Measurements from ENCODE around the gene KRTAP4-8. TPM values are rescaled to one million over a fixed set of nuclear protein-coding genes. Genes with fewer than 3 reads are reported as not detected.
"Not testable (repeated sequence)": the region's sequence is repeated elsewhere in the genome, so short reads cannot be mapped to it uniquely, and the experiment has no call there.

The KRTAP4-8 gene
- total and polyA plus RNA-seq, 2 of the 8 experiments (the other 6 are each of a cell fraction or from before 2014, with no cell fraction given) = not detected

- CTCF ChIA-PET (ENCODE audit: partially characterized antibody) = no interaction called here
- H2BK12ac ChIP-seq (ENCODE audit: low read depth, low read length) = no peak overlapping the region
Measured at GRCh38 chr17:41057547-41057946, 40.4 kb downstream of the KRTAP4-8 start.

GRCh38 chr17:41055130-41055529, 42.8 kb downstream of the KRTAP4-8 start, which contains the start of gene KRTAP2-2:
Gene KRTAP2-2, minus strand, starts transcription at chr17:41055230. Its CDS starts 19 bp downstream, at chr17:41055211.
- H2BK15ac ChIP-seq (ENCODE audit: low read length); H4K5ac ChIP-seq (ENCODE audit: insufficient read length, low read depth, low read length); H4K8ac ChIP-seq (ENCODE audit: extremely low read depth, insufficient read depth, low read length); H3K36me3 ChIP-seq (ENCODE audit: control insufficient read depth in 2 of 4, insufficient read depth in 4 of 4, low read length in 3 of 4); H2AFZ ChIP-seq (ENCODE audit: low read length); H3K4me2 ChIP-seq (ENCODE audit: insufficient read depth in 1 of 2, low read depth in 2 of 2, low read length in 2 of 2); H4K20me1 ChIP-seq (replicated peaks in 1 of 2; ENCODE audit: control insufficient read depth in 1 of 2, insufficient read depth in 2 of 2, low read length in 2 of 2); DNase-seq (ENCODE audit: low read depth in 1 of 2, low spot score in 2 of 2); H3K18ac ChIP-seq (ENCODE audit: extremely low read depth, low read length); H2BK120ac ChIP-seq (replicated peaks; ENCODE audit: low read depth, low read length); H3K79me1 ChIP-seq (ENCODE audit: low read depth, low read length); H3K4me1 ChIP-seq (replicated peaks in 1 of 4; ENCODE audit: control insufficient read depth in 3 of 4, insufficient read depth in 4 of 4, low read length in 3 of 4); H3K23ac ChIP-seq (ENCODE audit: insufficient read length); H3K79me2 ChIP-seq (ENCODE audit: control insufficient read depth in 1 of 2, insufficient read depth in 2 of 2, low read length in 2 of 2); H3K23me2 ChIP-seq (ENCODE audit: low read depth, low read length); H3K14ac ChIP-seq (ENCODE audit: insufficient read length); H3K9me3 ChIP-seq (ENCODE audit: insufficient read depth in 2 of 2, low read depth in 1 of 2, low read length in 1 of 2); H3K27me3 ChIP-seq (replicated peaks in 1 of 4; ENCODE audit: control insufficient read depth in 3 of 4, extremely low read depth in 1 of 4, insufficient read depth in 3 of 4, low read length in 3 of 4); H3K27ac ChIP-seq (ENCODE audit: low read depth, low read length); H3K4me3 ChIP-seq (ENCODE audit: extremely low read depth in 1 of 4, insufficient read depth in 2 of 4, low read depth in 3 of 4, low read length in 4 of 4); H2BK12ac ChIP-seq (ENCODE audit: low read depth, low read length); FAIRE-seq; H3K56ac ChIP-seq (replicated peaks; ENCODE audit: insufficient read length, low read depth, low read length); H4K91ac ChIP-seq (replicated peaks; ENCODE audit: insufficient read length, low read length); H2BK20ac ChIP-seq (ENCODE audit: low read length); H2BK5ac ChIP-seq (ENCODE audit: low read depth, low read length); H2AK5ac ChIP-seq (ENCODE audit: low read depth, low read length); H3K9ac ChIP-seq (replicated peaks in 1 of 4; ENCODE audit: extremely low read depth in 1 of 4, low read depth in 3 of 4, low read length in 3 of 4); CTCF ChIA-PET (ENCODE audit: partially characterized antibody); H3K4ac ChIP-seq (replicated peaks; ENCODE audit: insufficient read length, low read depth, low read length); POLR2A ChIA-PET (ENCODE audit: partially characterized antibody): not testable (repeated sequence)
- WGBS, 2 experiments (ENCODE audit: extremely low coverage in 1 of 2, insufficient coverage in 1 of 2, insufficient read length in 1 of 2, insufficient replicate concordance in 2 of 2, low coverage in 1 of 2, low lambda C conversion rate in 2 of 2, missing lambda C conversion rate in 1 of 2) = 100% methylated on average over 1 of the region's 6 CpGs; no CpG with 5 or more reads in 1 of the 2 experiments

More at GRCh38 chr17:41057547-41057946, 40.4 kb downstream of the KRTAP4-8 start:
- no peak overlapping the region for H3K4me3 ChIP-seq (ENCODE audit: extremely low read depth in 1 of 4, insufficient read depth in 2 of 4, low read depth in 3 of 4, low read length in 4 of 4)
- no peak overlapping the region for H3K56ac ChIP-seq (replicated peaks; ENCODE audit: insufficient read length, low read depth, low read length)
- H4K5ac ChIP-seq (ENCODE audit: insufficient read length, low read depth, low read length) = no peak overlapping the region
- no peak overlapping the region for H3K9ac ChIP-seq (replicated peaks in 1 of 4; ENCODE audit: extremely low read depth in 1 of 4, low read depth in 3 of 4, low read length in 3 of 4)
- H3K79me1 ChIP-seq (ENCODE audit: low read depth, low read length) = no peaks in the 10 kb centered on the region
- no peak overlapping the region for H2BK20ac ChIP-seq (ENCODE audit: low read length)
- H2BK120ac ChIP-seq (replicated peaks; ENCODE audit: low read depth, low read length) = no peak overlapping the region
- WGBS, 2 experiments (ENCODE audit: extremely low coverage in 1 of 2, insufficient coverage in 1 of 2, insufficient read length in 1 of 2, insufficient replicate concordance in 2 of 2, low coverage in 1 of 2, low lambda C conversion rate in 2 of 2, missing lambda C conversion rate in 1 of 2) = 85% methylated on average over 1 of the region's 1 CpG; no CpG with 5 or more reads in 1 of the 2 experiments
- no peaks in the 10 kb centered on the region for H3K23me2 ChIP-seq (ENCODE audit: low read depth, low read length)
- H3K18ac ChIP-seq (ENCODE audit: extremely low read depth, low read length) = no peak overlapping the region
- H3K27ac ChIP-seq (ENCODE audit: low read depth, low read length) = no peak overlapping the region
- no peak overlapping the region for H3K23ac ChIP-seq (ENCODE audit: insufficient read length)
- no peak overlapping the region for H2AK5ac ChIP-seq (ENCODE audit: low read depth, low read length)
- H3K36me3 ChIP-seq (ENCODE audit: control insufficient read depth in 2 of 4, insufficient read depth in 4 of 4, low read length in 3 of 4) = no peaks in the 10 kb centered on the region
- no peak overlapping the region for H3K4me2 ChIP-seq (ENCODE audit: insufficient read depth in 1 of 2, low read depth in 2 of 2, low read length in 2 of 2)
- no peak overlapping the region for H3K4ac ChIP-seq (replicated peaks; ENCODE audit: insufficient read length, low read depth, low read length)
- H3K4me1 ChIP-seq (replicated peaks in 1 of 4; ENCODE audit: control insufficient read depth in 3 of 4, insufficient read depth in 4 of 4, low read length in 3 of 4) = no peaks in the 10 kb centered on the region
- no peaks in the 10 kb centered on the region for H4K20me1 ChIP-seq (replicated peaks in 1 of 2; ENCODE audit: control insufficient read depth in 1 of 2, insufficient read depth in 2 of 2, low read length in 2 of 2)
- POLR2A ChIA-PET (ENCODE audit: partially characterized antibody) = no interaction called here
- H4K8ac ChIP-seq (ENCODE audit: extremely low read depth, insufficient read depth, low read length) = no peak overlapping the region
- H2AFZ ChIP-seq (ENCODE audit: low read length) = no peak overlapping the region
- no peaks in the 10 kb centered on the region for H3K27me3 ChIP-seq (replicated peaks in 1 of 4; ENCODE audit: control insufficient read depth in 3 of 4, extremely low read depth in 1 of 4, insufficient read depth in 3 of 4, low read length in 3 of 4)
- H2BK5ac ChIP-seq (ENCODE audit: low read depth, low read length) = no peak overlapping the region
- no peak for DNase-seq (ENCODE audit: low read depth in 1 of 2, low spot score in 2 of 2)
- H3K79me2 ChIP-seq (ENCODE audit: control insufficient read depth in 1 of 2, insufficient read depth in 2 of 2, low read length in 2 of 2) = no peaks in the 10 kb centered on the region
- no peak overlapping the region for H4K91ac ChIP-seq (replicated peaks; ENCODE audit: insufficient read length, low read length)
- FAIRE-seq = no peak
- no peak for TF ChIP-seq CEBPB (IDR thresholded peaks at IDR 0.05; ENCODE audit: low read depth, low read length)
- TF ChIP-seq KDM1A (IDR thresholded peaks at IDR 0.05; ENCODE audit: borderline replicate concordance, low read length) = 0 out of 2 replicates have a peak, but pooled peaks have one; percentile 36
- no peak for TF ChIP-seq GABPA (IDR thresholded peaks at IDR 0.05; ENCODE audit: borderline replicate concordance, insufficient read depth, low read length)
- H2BK15ac ChIP-seq (ENCODE audit: low read length) = no peak overlapping the region
- 0 out of 4 replicates have a peak, but pooled peaks cover 0 to 4% of the 10 kb centered on the region in 2 experiments for H3K9me3 ChIP-seq (ENCODE audit: insufficient read depth in 2 of 2, low read depth in 1 of 2, low read length in 1 of 2)
- no peak overlapping the region for H3K14ac ChIP-seq (ENCODE audit: insufficient read length)
